HL-60 (cell line): ENCODE data around the gene FIGN.

Experiments
- CTCF ChIP-seq: IDR thresholded peaks from one replicate; pipeline ENCODE4 v1.5.1; 2011; ENCODE audit warnings: low read length, control low read depth, inconsistent platforms; ENCODE audit not compliant: insufficient read depth
- GABPA ChIP-seq: IDR thresholded peaks from 2 replicates; pipeline ENCODE4 v1.6.1; 2012; ENCODE audit warnings: low read depth
- POLR2AphosphoS5 ChIP-seq: IDR thresholded peaks from 2 replicates; pipeline ENCODE4 v1.6.1; 2012; ENCODE audit warnings: low read depth
- REST ChIP-seq: IDR thresholded peaks from 2 replicates; pipeline ENCODE4 v1.6.1; 2012; ENCODE audit warnings: low read depth; ENCODE audit not compliant: insufficient replicate concordance
- SPI1 ChIP-seq: IDR thresholded peaks from 2 replicates; pipeline ENCODE4 v1.6.1; 2012; ENCODE audit warnings: low read depth, mild to moderate bottlenecking, borderline replicate concordance

DNA sequence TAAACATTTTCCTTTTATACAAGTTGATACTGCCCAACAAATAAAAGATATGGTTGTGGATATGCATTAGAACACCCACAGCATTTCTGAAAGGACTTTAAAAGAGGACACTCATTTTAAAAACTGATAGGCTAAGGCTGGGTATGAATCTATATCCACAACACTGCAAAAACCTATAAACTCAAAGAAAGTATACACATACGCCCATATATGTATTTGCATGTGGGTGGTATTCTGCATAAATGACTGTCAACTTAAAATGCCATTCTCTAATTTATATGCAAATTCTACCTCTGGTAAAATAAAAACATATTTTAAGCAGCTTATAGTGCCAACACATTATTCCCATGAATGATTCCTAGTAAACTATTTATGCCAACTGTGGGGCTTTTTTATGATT is 20.1 kb downstream of the FIGN start:
- TF ChIP-seq REST (no peak), CTCF (no peak), POLR2AphosphoS5 (no peak), GABPA (no peak), SPI1 (no peak)
